T-helper 1 cell (primary cell): ENCODE measurements around the gene CLOCK.
"Not testable (repeated sequence)": the region's sequence is repeated elsewhere in the genome, so short reads cannot be mapped to it uniquely, and the experiment has no call there.

ENCODE experiments used
- DNase-seq, 5 donors: peaks; one replicate each; pipeline ENCODE4 v3.0.0-alpha.2; 2012 to 2020
- total RNA-seq, 4 donors: gene quantifications; one replicate each; lab custom pipeline; 2026; lab: John Stamatoyannopoulos, UW

CLOCK gene, protein sequence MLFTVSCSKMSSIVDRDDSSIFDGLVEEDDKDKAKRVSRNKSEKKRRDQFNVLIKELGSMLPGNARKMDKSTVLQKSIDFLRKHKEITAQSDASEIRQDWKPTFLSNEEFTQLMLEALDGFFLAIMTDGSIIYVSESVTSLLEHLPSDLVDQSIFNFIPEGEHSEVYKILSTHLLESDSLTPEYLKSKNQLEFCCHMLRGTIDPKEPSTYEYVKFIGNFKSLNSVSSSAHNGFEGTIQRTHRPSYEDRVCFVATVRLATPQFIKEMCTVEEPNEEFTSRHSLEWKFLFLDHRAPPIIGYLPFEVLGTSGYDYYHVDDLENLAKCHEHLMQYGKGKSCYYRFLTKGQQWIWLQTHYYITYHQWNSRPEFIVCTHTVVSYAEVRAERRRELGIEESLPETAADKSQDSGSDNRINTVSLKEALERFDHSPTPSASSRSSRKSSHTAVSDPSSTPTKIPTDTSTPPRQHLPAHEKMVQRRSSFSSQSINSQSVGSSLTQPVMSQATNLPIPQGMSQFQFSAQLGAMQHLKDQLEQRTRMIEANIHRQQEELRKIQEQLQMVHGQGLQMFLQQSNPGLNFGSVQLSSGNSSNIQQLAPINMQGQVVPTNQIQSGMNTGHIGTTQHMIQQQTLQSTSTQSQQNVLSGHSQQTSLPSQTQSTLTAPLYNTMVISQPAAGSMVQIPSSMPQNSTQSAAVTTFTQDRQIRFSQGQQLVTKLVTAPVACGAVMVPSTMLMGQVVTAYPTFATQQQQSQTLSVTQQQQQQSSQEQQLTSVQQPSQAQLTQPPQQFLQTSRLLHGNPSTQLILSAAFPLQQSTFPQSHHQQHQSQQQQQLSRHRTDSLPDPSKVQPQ
- total RNA-seq = 30.7 to 37.4 (median 33.3) reads per million in 4 donors

DNA sequence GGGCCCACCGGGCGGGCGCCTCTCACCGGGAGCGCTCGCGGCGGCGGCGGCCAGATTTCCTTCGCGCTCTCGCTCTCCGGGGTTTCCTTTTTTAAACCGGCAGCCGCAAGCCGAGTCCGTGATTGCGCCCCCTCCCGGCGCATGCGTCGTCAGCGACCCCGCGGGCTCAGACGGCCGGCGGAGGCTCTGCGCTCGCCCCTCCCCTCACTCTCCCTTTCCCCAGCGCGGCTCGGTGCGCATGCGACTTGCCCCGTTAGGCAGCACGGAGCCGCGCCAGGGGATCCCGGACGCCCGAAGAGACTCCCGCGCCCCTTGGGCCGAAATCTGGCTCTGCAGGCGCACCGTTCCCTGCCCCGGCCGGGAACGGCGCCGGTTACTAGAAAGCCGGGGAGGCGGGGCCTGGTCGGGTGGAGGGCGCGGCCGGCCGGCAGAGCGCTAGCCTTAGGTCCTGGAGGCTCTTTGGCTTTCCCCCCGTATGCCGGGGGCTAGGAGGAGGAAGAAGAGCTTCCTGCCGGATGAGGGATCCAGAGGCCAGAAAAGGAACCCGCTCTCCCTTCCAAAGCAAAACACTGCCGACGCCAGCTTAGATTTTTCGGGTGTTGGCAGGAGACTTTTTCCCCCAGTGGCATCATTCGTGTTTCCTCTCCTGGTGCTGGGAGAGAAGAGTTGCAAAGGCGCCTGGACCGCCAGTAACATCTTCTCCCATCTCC is at the start of gene CLOCK:
Gene CLOCK (minus strand): TSS at position 154 of the 710 bp plus-strand sequence. CDS start 64,124 bp downstream, outside the sequence.
- peak; percentile 74 to 86 (median 77) for DNase-seq

GRCh38 chr4:55592014-55592413 is 45.3 kb upstream of the CLOCK start, which contains the start of gene PDCL2:
Gene PDCL2 (minus strand): TSS chr4:55592245. CDS start chr4:55592109, 136 bp downstream.
- no peak for DNase-seq

DNA sequence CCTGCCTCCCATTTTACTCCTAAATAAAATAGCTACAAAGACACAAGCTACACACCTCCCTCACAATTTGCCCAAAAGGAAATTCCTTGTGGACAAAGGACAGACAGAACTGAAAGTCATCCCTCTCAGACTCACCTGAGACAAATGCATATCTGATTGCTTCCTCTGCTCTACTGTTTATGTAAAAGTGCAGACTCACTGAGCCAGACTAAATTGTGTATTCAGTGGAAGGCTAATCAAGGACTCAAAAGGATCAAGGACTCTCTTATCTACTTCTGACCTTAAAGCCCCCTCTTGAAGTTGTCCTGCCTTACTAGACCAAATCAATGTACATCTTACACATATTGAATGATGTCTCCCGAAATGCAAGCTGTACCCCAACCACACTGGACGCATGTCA is 41.5 kb upstream of the CLOCK start:
- no peak for DNase-seq

DNA sequence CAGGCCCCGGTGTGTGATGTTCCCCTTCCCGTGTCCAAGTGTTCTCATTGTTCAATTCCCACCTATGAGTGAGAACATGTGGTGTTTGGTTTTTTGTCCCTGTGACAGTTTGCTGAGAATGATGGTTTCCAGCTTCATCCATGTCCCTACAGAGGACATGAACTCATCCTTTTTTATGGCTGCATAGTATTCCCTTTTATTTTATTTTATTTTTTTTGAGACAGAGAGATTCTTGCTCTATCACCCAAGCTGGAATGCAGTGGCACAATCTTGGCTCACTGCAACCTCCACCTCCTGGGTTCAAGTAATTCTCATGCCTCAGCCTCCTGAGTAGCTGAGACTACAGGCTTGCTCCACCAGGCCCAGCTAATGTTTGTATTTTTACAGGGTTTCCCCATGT is 36.1 kb upstream of the CLOCK start:
- not testable (repeated sequence) for DNase-seq

DNA sequence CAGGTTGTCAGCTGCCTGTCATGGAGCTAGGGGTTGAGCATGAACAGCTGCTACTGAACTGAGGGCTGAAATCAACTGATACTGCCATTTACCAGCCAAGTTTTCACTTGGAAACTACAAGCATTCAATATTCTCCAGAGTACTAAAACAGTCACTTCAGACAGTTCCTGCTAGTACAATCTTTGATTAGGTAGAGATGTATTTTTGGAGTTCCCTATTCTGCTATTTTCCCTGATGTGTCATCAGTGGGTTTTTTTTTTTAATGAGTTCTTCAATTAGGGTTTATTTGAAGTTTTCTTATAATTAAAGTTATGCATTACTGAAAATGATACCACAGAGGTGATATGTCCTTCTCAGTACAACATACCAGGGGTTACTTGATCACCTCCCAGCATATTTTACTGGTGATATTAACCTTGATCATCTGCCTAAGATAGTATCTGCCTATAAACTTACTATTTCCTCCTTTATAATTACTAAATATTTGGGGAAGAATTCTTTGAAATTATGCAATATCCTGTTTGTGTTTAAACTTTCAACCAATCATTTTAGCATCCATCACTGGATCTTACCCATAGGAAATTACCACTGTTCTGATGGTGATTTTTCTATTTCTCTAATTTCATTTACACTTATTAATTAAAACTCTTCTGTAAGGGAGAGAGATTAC is 31.8 kb upstream of the CLOCK start:
- no peak for DNase-seq

DNA sequence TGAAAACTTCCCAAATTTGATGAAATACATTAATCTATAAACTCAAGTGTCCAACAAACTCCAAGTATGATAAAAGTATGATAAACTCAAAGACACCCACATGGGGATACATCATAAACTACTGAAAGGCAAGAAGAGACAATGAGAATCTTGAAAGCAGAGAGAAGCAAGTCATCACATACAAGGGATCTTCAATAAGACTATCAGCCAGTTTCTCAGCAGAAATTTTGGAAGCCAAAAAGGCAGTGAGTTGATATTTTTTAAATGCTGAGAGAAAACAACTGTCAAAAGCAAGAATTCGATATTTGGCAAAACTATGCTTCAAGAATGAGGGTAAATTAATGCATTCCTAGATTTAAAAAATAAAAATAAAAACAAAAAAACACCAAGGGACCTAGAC is 28.8 kb upstream of the CLOCK start:
- no peak for DNase-seq

GRCh38 chr4:55574252-55574651 is 27.5 kb upstream of the CLOCK start:
- DNase-seq = no peak

GRCh38 chr4:55571806-55572205 is 25.1 kb upstream of the CLOCK start:
- no peak for DNase-seq

GRCh38 chr4:55568905-55569504 is 22.3 kb upstream of the CLOCK start:
- DNase-seq = no peak

DNA sequence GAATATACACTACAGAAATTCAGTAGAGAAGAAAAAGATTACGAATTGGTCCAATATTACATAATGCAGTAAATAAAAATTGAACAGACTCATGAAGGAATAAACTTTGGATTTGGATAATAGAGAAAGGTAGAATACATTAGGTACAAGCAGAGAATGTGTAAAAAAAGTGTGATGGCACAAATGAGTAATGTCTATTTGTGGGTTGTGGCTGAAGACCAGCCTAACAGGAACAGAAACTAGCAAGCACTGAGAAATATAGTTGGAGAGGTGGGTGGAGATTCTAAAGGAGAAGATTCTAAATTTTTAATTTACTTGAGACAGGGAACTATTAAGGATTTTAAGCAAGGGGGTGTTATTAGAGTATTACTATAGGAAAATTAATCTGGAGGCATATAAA is 15.2 kb upstream of the CLOCK start:
- DNase-seq = peak in 1 of 5 donors; percentile 25

GRCh38 chr4:55560096-55560495 is 13.4 kb upstream of the CLOCK start:
- no peak for DNase-seq

DNA sequence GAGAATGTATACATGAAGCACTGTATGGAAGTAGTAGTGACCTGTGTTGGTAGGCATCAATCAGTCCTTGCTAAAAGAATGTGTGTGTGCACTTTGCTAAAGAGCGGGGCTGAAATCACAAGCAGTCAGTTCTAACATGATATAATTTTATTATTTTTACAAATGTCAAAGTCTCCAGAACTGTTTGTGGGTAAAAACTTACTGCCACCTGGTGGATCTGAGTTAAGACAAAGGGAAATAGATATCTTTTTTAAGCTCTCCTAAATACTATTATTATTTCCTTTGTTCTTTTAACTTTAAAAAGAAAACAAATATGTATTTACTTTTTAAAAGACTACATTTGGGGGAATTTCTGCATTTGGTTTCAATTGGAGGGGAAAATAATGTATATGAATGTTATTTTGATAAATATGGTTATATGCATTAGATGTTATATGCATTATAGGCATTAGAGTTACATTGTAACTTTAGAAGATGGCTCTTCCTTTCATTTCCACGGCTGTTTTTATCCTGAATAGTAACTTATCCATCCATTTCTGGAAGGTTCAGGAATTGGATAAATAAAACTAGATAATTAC is 7.8 kb upstream of the CLOCK start:
- DNase-seq = peak in 1 of 5 donors; percentile 14

DNA sequence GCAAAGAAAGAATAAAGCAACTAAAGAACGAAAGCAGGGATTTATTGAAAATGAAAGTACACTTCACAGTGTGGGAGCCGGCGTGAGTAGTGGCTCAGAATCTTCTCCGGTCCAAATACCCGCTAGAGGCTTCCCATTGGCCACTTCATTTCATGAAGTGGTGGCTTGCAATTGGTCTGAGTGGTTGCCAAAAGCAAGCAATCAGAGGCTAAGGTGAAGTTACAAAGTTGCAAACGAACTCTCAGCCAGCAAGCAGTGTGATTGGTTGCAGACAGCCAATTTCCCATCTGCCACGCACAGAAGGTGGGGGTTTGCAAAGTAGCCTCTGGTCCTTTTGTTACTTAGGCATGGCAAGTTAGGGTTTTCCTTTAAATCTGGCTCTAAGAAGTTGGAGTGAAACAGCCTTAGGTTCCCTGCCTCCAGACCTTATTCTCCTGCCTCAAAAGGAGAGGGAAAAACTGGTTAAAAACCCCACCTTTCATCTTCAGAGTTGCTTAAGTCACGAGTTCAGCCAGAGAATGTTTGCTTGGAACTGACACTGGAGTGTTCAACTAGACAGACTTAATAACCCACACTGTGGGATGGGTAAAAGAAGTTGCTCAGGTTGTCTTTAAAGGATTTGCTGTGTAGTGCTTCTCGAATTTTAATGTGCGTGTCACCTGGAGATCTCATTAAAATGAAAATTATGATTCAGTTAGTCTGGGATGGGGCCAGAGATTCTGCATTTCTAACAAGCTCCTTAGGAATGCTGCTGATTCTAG is 6.9 kb upstream of the CLOCK start:
- DNase-seq = peak in 1 of 5 donors; percentile 43

DNA sequence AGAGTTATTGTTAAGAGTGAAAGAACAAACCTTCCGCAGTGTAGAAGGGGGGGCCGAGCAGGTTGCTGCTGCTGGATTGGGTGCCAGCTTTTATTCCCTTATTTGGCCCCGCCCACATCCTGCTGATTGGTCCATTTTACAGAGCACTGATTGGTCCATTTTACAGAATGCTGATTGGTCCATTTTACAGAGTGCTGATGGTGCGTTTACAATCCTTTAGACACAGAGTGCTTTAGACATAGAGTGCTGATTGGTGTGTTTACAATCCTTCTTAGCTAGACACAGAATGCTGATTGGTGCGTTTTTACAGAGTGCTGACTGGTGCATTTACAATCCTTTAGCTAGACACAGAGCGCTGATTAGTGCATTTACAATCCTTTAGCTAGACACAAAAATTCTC is 5.3 kb upstream of the CLOCK start:
- not testable (repeated sequence) for DNase-seq

DNA sequence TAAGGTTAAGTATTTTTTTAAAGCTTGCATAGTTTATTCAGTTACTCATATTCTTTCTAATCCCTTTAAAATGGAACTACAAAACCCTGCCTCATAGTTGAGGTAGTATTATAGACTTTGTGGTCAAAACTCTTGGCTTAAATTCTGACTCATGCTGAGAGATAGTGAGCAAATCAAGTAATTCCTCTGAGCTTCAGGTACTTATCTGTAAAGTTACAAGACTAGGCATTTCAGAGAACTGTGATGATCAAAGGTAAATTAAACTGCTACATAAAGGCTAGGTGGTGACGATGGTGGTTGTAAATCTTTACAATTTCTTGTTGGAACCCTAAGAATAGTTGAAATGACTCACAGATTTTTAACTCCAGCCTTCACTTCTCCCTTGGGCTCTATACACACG is 3.2 kb upstream of the CLOCK start:
- DNase-seq = peak in 1 of 5 donors; percentile 37

- no peak for DNase-seq
Measured at GRCh38 chr4:55547918-55548317, 1.2 kb upstream of the CLOCK start.

- DNase-seq = no peak
Measured at GRCh38 chr4:55547466-55547770, 709 bp upstream of the CLOCK start.

GRCh38 chr4:55546506-55546755 is 278 bp downstream of the CLOCK start:
- DNase-seq = peak in 1 of 5 donors; percentile 48

DNA sequence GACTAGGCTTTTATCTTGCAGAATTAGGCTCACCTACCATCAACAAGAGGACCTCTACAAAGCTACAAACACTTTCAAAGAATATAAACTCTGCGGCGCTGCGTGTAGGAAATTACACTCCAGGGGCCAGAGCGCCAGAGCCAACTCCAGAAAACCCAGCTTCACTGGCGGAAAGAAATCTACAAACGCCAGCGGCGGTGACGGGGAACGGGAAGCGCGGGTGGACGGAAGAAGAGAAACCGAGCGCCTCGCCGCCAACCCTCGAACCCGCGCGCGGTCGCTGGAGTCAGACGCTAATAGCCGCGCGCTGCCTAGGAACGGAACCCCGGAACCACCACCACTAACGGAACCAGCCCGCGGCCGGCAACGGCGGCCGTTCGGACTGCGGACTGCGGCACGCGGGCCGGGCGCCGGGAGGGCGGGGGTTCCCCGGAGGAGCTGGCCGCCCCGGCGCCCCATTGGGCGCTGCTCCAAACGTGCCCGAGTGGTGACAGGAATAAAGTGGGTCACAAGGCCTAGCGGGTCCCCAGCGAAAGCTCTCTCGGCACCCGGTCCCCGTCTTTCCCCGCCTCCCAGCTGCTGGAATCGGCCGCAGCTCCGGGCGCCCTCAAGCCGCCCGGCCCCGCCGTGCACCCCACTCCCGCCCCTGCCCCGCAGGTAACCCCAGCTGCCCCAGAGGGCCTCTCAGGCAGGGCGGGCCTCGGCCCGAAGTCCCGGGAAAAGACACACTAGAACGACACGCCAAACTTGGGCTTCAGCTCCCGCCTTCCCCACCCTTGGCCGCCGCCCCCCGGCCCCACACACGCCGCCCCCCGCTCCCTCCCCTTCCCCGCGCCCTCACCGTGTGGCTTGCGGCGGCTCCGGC is 836 bp downstream of the CLOCK start:
- DNase-seq = peak; percentile 46 to 63 (median 59)

GRCh38 chr4:55545151-55545550 is 1.6 kb downstream of the CLOCK start:
- DNase-seq = no peak
